ENCODE results near the gene CHAC2.

CHAC2 gene

GRCh38 chr2:53739032-53739431, 28.6 kb upstream of the CHAC2 start:
- no peak for TF ChIP-seq CTCF (IDR thresholded peaks at IDR 0.05; ENCODE audit: insufficient read depth, low read depth, low read length, missing control alignments)
- DNase-seq (ENCODE audit: low read depth): no peak
- no peak overlapping the region for H3K4me3 ChIP-seq (ENCODE audit: low read depth, low read length)

GRCh38 chr2:53740170-53740569, 27.4 kb upstream of the CHAC2 start:
- TF ChIP-seq CTCF (IDR thresholded peaks at IDR 0.05; ENCODE audit: insufficient read depth, low read depth, low read length, missing control alignments): peak; percentile 3
- no peak overlapping the region for H3K4me3 ChIP-seq (ENCODE audit: low read depth, low read length)

GRCh38 chr2:53744395-53745065, 23.1 kb upstream of the CHAC2 start:
- no peak overlapping the region for H3K4me3 ChIP-seq (ENCODE audit: low read depth, low read length)
- TF ChIP-seq CTCF (IDR thresholded peaks at IDR 0.05; ENCODE audit: insufficient read depth, low read depth, low read length, missing control alignments): no peak
- no peak for DNase-seq (ENCODE audit: low read depth)

More at GRCh38 chr2:53740170-53740569, 27.4 kb upstream of the CHAC2 start:
- no peak for DNase-seq (ENCODE audit: low read depth)

GRCh38 chr2:53750041-53750768, 17.4 kb upstream of the CHAC2 start:
- TF ChIP-seq CTCF (IDR thresholded peaks at IDR 0.05; ENCODE audit: insufficient read depth, low read depth, low read length, missing control alignments): no peak
- H3K4me3 ChIP-seq (ENCODE audit: low read depth, low read length): no peak overlapping the region
- DNase-seq (ENCODE audit: low read depth): peak; percentile 39

- H3K4me3 ChIP-seq (ENCODE audit: low read depth, low read length): no peak overlapping the region
- no peak for TF ChIP-seq CTCF (IDR thresholded peaks at IDR 0.05; ENCODE audit: insufficient read depth, low read depth, low read length, missing control alignments)
- DNase-seq (ENCODE audit: low read depth): peak; percentile 53
Measured at GRCh38 chr2:53751728-53752127, 15.9 kb upstream of the CHAC2 start.

GRCh38 chr2:53752385-53752784, 15.2 kb upstream of the CHAC2 start:
- no peak for TF ChIP-seq CTCF (IDR thresholded peaks at IDR 0.05; ENCODE audit: insufficient read depth, low read depth, low read length, missing control alignments)
- no peak for DNase-seq (ENCODE audit: low read depth)
- no peak overlapping the region for H3K4me3 ChIP-seq (ENCODE audit: low read depth, low read length)
